WERI-Rb-1 (cell line): Measurements from ENCODE around the gene ACACA.

ENCODE experiments used
- DNase-seq: peaks from one replicate; pipeline ENCODE4 v3.0.0-alpha.2; 2020
- H3K27ac ChIP-seq: fragments of 250-450 bp; sonication (Bioruptor Pico); 2 replicates; pipeline ENCODE4 v1.5.1; 2020; ENCODE audit warnings: mild to moderate bottlenecking, moderate library complexity
- H3K27me3 ChIP-seq: fragments of 250-450 bp; sonication (Bioruptor Pico); 2 replicates; pipeline ENCODE4 v1.5.1; 2021; ENCODE audit warnings: mild to moderate bottlenecking, low read depth, moderate library complexity; ENCODE audit not compliant: insufficient read depth, severe bottlenecking
- H3K36me3 ChIP-seq: fragments of 250-450 bp; sonication (Bioruptor Pico); 2 replicates; pipeline ENCODE4 v1.5.1; 2020; ENCODE audit warnings: mild to moderate bottlenecking, moderate library complexity
- H3K4me3 ChIP-seq: 2 replicates; pipeline ENCODE4 v1.5.1; 2011; ENCODE audit warnings: low read depth, mild to moderate bottlenecking, control low read depth, low read length
- H3K9me3 ChIP-seq: fragments of 250-450 bp; sonication (Bioruptor Pico); 2 replicates; pipeline ENCODE4 v1.5.1; 2021; ENCODE audit warnings: mild to moderate bottlenecking, moderate library complexity; ENCODE audit not compliant: severe bottlenecking
- TF ChIP-seq, protein P1 (sequence below): IDR thresholded peaks from 2 replicates; pipeline ENCODE4 v1.5.1; 2011; ENCODE audit warnings: low read depth, mild to moderate bottlenecking, control low read depth, inconsistent platforms, low read length

ACACA gene

GRCh38 chr17:37213927-37214326, 192.7 kb downstream of the ACACA start:
- DNase-seq = no peak
- Histone ChIP-seq H3K4me3 (no peak overlapping the region), H3K27ac (no peak overlapping the region), H3K9me3 (no peaks in the 10 kb centered on the region), H3K36me3 (peaks cover 6% of the 10 kb centered on the region), H3K27me3 (no peaks in the 10 kb centered on the region)
- TF ChIP-seq, protein P1, sequence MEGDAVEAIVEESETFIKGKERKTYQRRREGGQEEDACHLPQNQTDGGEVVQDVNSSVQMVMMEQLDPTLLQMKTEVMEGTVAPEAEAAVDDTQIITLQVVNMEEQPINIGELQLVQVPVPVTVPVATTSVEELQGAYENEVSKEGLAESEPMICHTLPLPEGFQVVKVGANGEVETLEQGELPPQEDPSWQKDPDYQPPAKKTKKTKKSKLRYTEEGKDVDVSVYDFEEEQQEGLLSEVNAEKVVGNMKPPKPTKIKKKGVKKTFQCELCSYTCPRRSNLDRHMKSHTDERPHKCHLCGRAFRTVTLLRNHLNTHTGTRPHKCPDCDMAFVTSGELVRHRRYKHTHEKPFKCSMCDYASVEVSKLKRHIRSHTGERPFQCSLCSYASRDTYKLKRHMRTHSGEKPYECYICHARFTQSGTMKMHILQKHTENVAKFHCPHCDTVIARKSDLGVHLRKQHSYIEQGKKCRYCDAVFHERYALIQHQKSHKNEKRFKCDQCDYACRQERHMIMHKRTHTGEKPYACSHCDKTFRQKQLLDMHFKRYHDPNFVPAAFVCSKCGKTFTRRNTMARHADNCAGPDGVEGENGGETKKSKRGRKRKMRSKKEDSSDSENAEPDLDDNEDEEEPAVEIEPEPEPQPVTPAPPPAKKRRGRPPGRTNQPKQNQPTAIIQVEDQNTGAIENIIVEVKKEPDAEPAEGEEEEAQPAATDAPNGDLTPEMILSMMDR = no peak

GRCh38 chr17:37212179-37212578, 194.5 kb downstream of the ACACA start:
- Histone ChIP-seq H3K27me3 (no peaks in the 10 kb centered on the region), H3K9me3 (no peaks in the 10 kb centered on the region), H3K4me3 (no peak overlapping the region), H3K27ac (no peak overlapping the region), H3K36me3 (peaks cover 11% of the 10 kb centered on the region)
- DNase-seq = no peak
- TF ChIP-seq, protein P1 = no peak

- Histone ChIP-seq H3K27me3 (no peaks in the 10 kb centered on the region), H3K36me3 (peaks cover 14% of the 10 kb centered on the region), H3K4me3 (no peak overlapping the region), H3K9me3 (no peaks in the 10 kb centered on the region), H3K27ac (no peak overlapping the region)
- TF ChIP-seq, protein P1 = no peak
- no peak for DNase-seq
Measured at GRCh38 chr17:37211136-37211535, 195.5 kb downstream of the ACACA start.

GRCh38 chr17:37207103-37207502, 199.5 kb downstream of the ACACA start:
- TF ChIP-seq, protein P1 = no peak
- no peak overlapping the region for H3K27ac ChIP-seq
- no peaks in the 10 kb centered on the region for H3K9me3 ChIP-seq
- H3K36me3 ChIP-seq = peaks cover 42% of the 10 kb centered on the region
- H3K4me3 ChIP-seq = no peak overlapping the region
- no peaks in the 10 kb centered on the region for H3K27me3 ChIP-seq
- no peak for DNase-seq

- Histone ChIP-seq H3K27ac (no peak overlapping the region), H3K36me3 (peaks cover 44% of the 10 kb centered on the region), H3K9me3 (no peaks in the 10 kb centered on the region), H3K4me3 (no peak overlapping the region), H3K27me3 (no peaks in the 10 kb centered on the region)
- TF ChIP-seq, protein P1 = no peak
- no peak for DNase-seq
Measured at GRCh38 chr17:37206299-37206698, 200.3 kb downstream of the ACACA start.

- H3K4me3 ChIP-seq = no peak overlapping the region
- no peak overlapping the region for H3K27ac ChIP-seq
- no peaks in the 10 kb centered on the region for H3K27me3 ChIP-seq
- H3K9me3 ChIP-seq = no peaks in the 10 kb centered on the region
- TF ChIP-seq, protein P1 = no peak
- DNase-seq = no peak
- H3K36me3 ChIP-seq = peaks cover 41% of the 10 kb centered on the region
Measured at GRCh38 chr17:37200497-37200896, 206.1 kb downstream of the ACACA start.
